ENCODE data around the gene OR1K1.
"Not testable (repeated sequence)": the region's sequence is repeated elsewhere in the genome, so short reads cannot be mapped to it uniquely, and the experiment has no call there.

OR1K1 gene

GRCh38 chr9:122800066-122801060 lies at the start of gene OR1K1:
Gene OR1K1 (plus strand): TSS chr9:122800123. CDS start chr9:122800123, 0 bp downstream.
- no peak for DNase-seq

DNA sequence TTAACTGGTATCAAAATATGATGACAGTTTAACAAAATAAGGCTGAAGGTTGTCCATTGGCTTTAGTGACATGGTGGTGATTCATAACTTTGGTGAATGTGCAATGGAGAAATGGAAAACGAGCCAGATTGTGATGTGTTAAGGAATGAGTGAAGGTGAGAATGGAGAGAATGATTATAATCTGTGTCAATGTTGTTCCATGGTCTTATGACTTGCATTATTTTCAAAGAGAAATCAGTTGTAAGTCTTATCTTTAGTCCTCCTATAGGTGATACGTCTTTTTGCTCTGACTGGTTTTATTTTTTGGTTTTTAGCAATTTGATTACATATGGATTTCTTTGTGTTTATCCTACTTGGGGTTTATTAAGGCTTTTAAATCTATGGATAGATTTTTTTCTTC lies 45.1 kb upstream of the OR1K1 start:
- no peak for DNase-seq

DNA sequence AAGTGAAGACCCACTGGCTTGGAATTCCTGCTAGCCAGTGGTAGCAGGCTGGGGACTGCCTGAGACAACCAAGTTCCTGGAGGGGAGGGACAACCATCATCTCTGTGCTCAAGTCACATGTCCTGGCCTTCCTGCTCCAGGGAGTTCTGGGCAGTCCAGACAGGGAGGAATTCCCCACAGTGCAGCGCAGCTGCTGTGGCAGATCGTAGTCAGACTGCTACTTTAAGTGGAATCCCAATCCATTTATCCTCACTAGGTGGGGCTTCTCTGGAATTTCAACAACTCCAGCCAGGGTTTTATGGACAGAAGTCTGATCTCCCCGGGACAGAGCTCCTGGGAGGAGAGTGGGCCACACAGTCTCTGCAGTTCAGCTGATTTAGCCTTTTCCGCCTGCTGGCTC lies 32.1 kb upstream of the OR1K1 start:
- DNase-seq = no peak

- no peak for DNase-seq
These were observed 22.9 kb upstream of the OR1K1 start for GRCh38 chr9:122777052-122777451.

DNA sequence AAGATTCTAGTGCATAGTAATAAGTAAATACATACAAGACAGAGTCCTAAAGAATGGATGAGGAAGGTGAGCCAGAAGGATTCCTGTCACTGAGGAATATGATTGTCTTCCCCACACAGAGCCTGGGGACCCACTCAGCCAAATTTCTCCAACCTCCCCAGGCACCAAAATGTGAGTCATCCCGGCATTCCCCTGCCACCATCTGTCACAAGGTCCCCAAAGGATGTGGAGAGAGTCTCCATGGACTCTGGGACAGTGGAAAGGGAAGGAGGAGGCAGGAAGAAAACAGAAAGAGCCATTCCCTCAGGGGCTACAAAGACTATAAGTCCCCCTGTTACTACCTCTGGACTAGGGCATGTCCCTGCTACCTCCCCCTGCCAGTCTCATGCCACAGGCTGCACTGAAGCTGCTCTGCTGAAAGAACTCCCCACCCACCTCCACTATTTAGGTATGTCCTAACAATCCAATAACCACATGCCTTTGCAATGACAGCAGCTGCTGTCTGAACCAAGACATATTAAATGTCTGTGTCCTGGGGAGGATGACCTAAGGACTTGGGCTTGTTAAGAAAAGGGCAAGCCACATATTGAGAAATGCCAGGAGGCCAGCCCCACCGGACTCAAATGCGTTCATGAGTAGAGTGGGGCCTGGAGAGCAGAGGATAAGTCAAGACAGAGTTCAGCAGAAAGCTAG lies 21.8 kb upstream of the OR1K1 start:
- no peak for DNase-seq

- no peak for DNase-seq
These were observed 20.7 kb upstream of the OR1K1 start for GRCh38 chr9:122779181-122779580.

DNA sequence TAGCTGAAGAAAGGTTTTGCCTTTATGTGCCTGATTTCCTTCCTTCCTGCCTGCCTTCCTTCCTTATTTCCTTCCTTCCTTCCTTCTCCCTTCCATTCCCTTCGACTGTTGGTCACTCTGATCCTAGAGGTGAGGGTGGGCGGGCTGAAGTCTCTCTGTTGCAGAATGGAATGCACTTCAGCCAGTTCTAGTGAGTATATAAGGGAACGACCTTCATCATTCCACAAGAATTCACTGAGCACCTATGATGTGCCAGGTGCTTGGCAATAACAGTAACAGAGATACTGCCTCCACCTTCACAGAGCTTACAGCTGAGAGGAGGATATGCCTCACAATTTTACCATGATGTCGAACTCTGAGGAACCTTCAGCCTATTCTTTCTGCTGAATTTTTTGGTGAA lies 19.9 kb upstream of the OR1K1 start:
- no peak for DNase-seq

GRCh38 chr9:122781671-122782070 lies 18.3 kb upstream of the OR1K1 start:
- no peak for DNase-seq

- no peak for DNase-seq
These were observed 14.7 kb upstream of the OR1K1 start for GRCh38 chr9:122785269-122785668.

GRCh38 chr9:122786338-122786737 lies 13.6 kb upstream of the OR1K1 start:
- DNase-seq = no peak

- DNase-seq = no peak
These were observed 11.1 kb upstream of the OR1K1 start, which contains the start of gene OR5C1 for GRCh38 chr9:122788831-122789230. Gene OR5C1 (plus strand): TSS chr9:122788933. CDS start chr9:122788933, 0 bp downstream.

- DNase-seq = no peak
These were observed 10.5 kb upstream of the OR1K1 start for GRCh38 chr9:122789256-122790046.

- DNase-seq = no peak
These were observed 7.9 kb upstream of the OR1K1 start for GRCh38 chr9:122791872-122792669.

DNA sequence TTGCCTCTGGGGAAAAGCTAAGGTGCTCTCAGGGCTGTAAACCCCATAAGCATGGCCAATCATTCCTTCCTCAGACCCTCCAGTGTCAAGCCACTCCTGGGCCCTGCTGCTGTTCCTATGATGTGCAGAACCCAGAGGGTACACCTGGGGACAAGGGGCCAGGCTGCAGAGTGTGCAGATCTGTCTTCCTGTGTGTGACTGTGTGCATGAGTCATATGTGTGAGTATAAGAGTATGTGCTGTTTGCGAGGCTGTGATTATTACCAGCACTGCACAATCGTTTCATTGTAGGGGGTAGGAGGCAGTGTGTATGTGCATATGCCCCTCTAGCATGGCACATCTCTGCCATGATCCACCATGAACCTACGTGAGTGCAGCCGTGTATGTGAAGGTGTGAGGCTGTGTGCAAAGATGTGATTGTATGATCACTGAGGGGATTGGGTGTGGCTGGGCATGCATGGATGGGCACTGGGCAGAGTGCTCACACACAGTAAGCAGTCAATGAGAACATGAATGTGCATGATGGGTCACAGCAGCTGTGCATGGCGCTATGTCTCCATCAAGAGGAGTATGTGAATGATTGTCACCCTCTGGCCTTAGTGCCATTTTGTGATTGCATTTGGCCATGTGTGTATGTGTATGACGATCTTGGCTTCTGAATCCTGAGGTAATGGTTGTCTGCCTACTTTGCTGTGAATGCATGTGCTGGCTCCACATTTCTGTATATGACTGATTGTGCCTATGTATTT lies 2.4 kb upstream of the OR1K1 start:
- DNase-seq = no peak

DNA sequence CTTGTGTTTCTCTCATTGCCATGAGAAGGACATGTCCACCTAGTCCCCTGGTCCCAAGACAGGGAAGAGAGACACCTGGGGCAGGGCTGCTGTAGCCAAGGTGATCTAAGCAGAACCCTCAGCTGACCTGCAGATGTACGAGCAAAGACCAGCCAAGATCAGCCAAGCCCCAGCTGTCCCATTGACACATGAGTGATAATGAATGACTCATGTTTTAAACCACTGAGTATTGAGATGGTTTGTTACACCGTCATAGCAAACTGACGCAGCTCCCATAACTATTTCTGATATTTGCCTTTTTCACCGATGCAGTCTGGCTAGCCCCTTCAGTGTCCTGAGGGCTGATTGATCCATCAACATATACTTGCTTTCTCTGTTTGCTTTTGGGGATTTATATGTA lies 6.7 kb downstream of the OR1K1 start:
- DNase-seq = no peak

GRCh38 chr9:122807271-122807900 lies 7.5 kb downstream of the OR1K1 start:
- no peak for DNase-seq

- DNase-seq = no peak
These were observed 8.2 kb downstream of the OR1K1 start for GRCh38 chr9:122808141-122808540.

- DNase-seq = not testable (repeated sequence)
These were observed 9.3 kb downstream of the OR1K1 start for GRCh38 chr9:122809261-122809660.

DNA sequence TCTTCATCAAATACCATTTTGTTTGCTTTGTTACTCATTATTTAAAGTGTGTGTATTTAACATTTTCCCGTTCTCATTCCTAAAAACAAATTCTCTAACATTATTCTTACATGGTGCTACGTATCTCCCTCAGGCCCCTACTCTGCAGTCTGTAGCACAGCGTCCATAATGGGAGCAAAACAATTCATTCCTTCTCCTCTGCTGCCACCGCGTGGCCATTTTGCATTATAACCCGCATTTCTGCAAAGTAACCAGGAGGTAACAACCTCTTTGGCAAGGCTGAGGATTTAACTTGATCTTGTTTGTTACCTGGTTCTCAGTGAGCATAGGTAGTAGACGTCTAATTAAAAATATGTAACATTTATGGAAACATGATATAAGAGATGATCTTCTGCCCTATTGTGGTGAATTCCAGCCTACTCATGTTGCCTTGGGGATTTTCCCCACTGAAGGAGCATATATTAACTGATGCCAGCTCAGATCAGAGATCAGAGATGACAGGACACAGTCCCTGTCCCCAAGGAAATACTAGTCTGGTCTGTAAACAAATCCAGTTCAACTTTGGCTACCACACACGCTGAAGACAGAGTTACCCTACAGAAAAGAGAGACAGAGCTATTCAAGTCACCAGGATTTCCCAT lies 10.5 kb downstream of the OR1K1 start:
- DNase-seq = peak; percentile 39

DNA sequence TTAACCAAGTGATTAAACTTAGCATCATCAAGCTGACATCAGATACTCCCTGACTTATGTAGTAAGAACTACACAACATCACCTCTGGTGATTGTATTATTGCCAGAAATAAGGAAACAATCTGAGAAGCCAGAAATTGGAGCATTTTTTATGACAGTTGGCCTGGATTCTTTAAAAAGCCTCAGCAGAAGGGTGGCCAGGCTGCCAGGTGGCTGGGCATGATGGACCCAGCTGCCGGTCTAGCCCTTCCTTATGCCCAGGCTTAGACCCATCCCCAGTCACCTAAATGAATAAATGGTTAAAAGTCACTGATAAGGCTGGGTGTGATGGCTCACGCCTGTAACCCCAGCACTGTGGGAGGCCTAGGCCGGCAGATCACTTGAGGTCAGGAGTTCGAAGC lies 12.8 kb downstream of the OR1K1 start:
- no peak for DNase-seq
